K562 (cell line): ENCODE measurements around the gene SEC24C. TPM values are rescaled to one million over a fixed set of nuclear protein-coding genes. Genes with fewer than 3 reads are reported as not detected.

Experiments used
- ATAC-seq: fragments of 200-7000 bp; cut with Tn5 transposase; 3 replicates; pipeline ENCODE4 v1.9.1; 2020; ENCODE audit warnings: moderate library complexity
- BruUV-seq: library from RNA; stranded (reverse); fragments of 400-500 nt; replicated peaks from 2 replicates; lab custom pipeline; 2021; lab: Mats Ljungman, UMichigan
- CTCF ChIA-PET: fragments of 300-600 bp; formaldehyde crosslinking; extraction: SDS; loops from one replicate; lab custom pipeline; 2021; ENCODE audit warnings: low intra/inter-chr PET ratio; lab: Yijun Ruan, JAX
- POLR2A ChIA-PET: fragments of 300-600, 350-650 bp; sonication (Branson Sonifier 250); formaldehyde crosslinking; extraction: SDS; loops from one replicate; lab custom pipeline; 2021; ENCODE audit warnings: antibody characterized with exemption, inconsistent platforms; lab: Yijun Ruan, JAX
- DNase-seq, 4 experiments: peaks; one replicate each; pipeline versions ENCODE4 v3.0.0 to v3.0.0-alpha.2; 2011 to 2018; ENCODE audit warnings: low spot score in 3 of 4, mixed read lengths in 3 of 4; ENCODE audit errors: extremely low read depth in 1 of 4
- FAIRE-seq: peaks from 2 replicates; lab custom pipeline; 2011; peaks lifted over from hg19 to GRCh38; lab: Jason Lieb, UNC
- H2AFZ ChIP-seq: 2 replicates; pipeline ENCODE4 v1.6.0; 2011; ENCODE audit warnings: low read depth, low read length, control low read depth, inconsistent platforms
- H3K27ac ChIP-seq: fragments of 200-600 bp; 3 replicates; pipeline ENCODE4 v1.8.0; 2011; ENCODE audit warnings: low read depth, mild to moderate bottlenecking, control low read depth, inconsistent platforms, low read length, moderate library complexity, mixed read lengths; ENCODE audit errors: extremely low read depth
- H3K27me3 ChIP-seq, 2 experiments: fragments of 300-600 bp in 1 of 2; 2 replicates in 1 of 2; 3 replicates in 1 of 2; pipeline versions ENCODE4 v1.6.0 to v1.8.0; 2011; ENCODE audit warnings: inconsistent platforms in 2 of 2, low read length in 2 of 2, mild to moderate bottlenecking in 1 of 2, mixed read lengths in 1 of 2, moderate library complexity in 1 of 2; ENCODE audit not compliant: control insufficient read depth in 2 of 2, insufficient read depth in 2 of 2
- H3K36me3 ChIP-seq: fragments of 300-600 bp; 3 replicates; pipeline ENCODE4 v1.8.0; 2011; ENCODE audit warnings: mild to moderate bottlenecking, low read length, inconsistent platforms; ENCODE audit not compliant: control insufficient read depth, insufficient read depth
- H3K4me1 ChIP-seq, 2 experiments: fragments of 200-600 bp in 1 of 2; replicated peaks in 1 of 2; 2 replicates in 1 of 2; 3 replicates in 1 of 2; pipeline versions ENCODE4 v1.5.1 to v1.8.0; 2011; ENCODE audit warnings: inconsistent platforms in 2 of 2, low read length in 2 of 2, mild to moderate bottlenecking in 1 of 2, mixed read lengths in 1 of 2, moderate library complexity in 1 of 2; ENCODE audit not compliant: control insufficient read depth in 2 of 2, insufficient read depth in 2 of 2
- H3K4me2 ChIP-seq: 2 replicates; pipeline ENCODE4 v1.6.1; 2011; ENCODE audit warnings: low read length, control low read depth, inconsistent platforms, mixed read lengths; ENCODE audit not compliant: insufficient read depth
- H3K4me3 ChIP-seq: fragments of 200-600 bp; sonication (generic), shearing (Covaris generic); 2 replicates; pipeline ENCODE4 v1.5.1; 2016; ENCODE audit warnings: control low read depth, inconsistent platforms
- H3K79me2 ChIP-seq: fragments of 200-600 bp; 3 replicates; pipeline ENCODE4 v1.8.0; 2011; ENCODE audit warnings: low read length, inconsistent platforms; ENCODE audit not compliant: control insufficient read depth, insufficient read depth
- H3K9ac ChIP-seq, 2 experiments: 2 replicates each; pipeline versions ENCODE4 v1.6.0 to v1.6.1; 2011; ENCODE audit warnings: low read depth in 2 of 2, low read length in 2 of 2, control low read depth in 1 of 2, inconsistent platforms in 1 of 2, mild to moderate bottlenecking in 1 of 2, mixed read lengths in 1 of 2; ENCODE audit not compliant: insufficient read depth in 1 of 2
- H3K9me1 ChIP-seq: one replicate; pipeline ENCODE4 v1.6.0; 2011; ENCODE audit warnings: inconsistent platforms, mild to moderate bottlenecking, low read length, moderate library complexity; ENCODE audit not compliant: control insufficient read depth, insufficient read depth
- H3K9me3 ChIP-seq: replicated peaks from 2 replicates; pipeline ENCODE4 v1.5.1; 2011; ENCODE audit warnings: low read depth, low read length, inconsistent platforms; ENCODE audit not compliant: control insufficient read depth, insufficient read depth
- H4K20me1 ChIP-seq: replicated peaks from 2 replicates; pipeline ENCODE4 v1.6.1; 2011; ENCODE audit warnings: low read length, inconsistent platforms, mixed read lengths; ENCODE audit not compliant: control insufficient read depth, insufficient read depth
- BDP1 ChIP-seq: IDR thresholded peaks from 3 replicates; pipeline ENCODE4 v1.6.1; 2011; ENCODE audit not compliant: insufficient read length, insufficient read depth
- BHLHE40 ChIP-seq: IDR thresholded peaks from 2 replicates; pipeline ENCODE4 v1.6.1; 2011; ENCODE audit warnings: low read length, improper control_type of control experiment
- CBFA2T2 ChIP-seq: fragments of 450-650 bp; conservative IDR thresholded peaks from 2 replicates; pipeline ENCODE4 v1.6.1; 2017; ENCODE audit warnings: mild to moderate bottlenecking
- ELF1 ChIP-seq: fragments of 200-800 bp; sonication (Bioruptor generic); IDR thresholded peaks from 2 replicates; pipeline ENCODE4 v1.6.1; 2016; ENCODE audit warnings: missing genetic modification characterization, missing compliant biosample characterization
- EP300 ChIP-seq: IDR thresholded peaks from 2 replicates; pipeline ENCODE4 v1.6.1; 2012; ENCODE audit warnings: low read length, improper control_type of control experiment
- GABPA ChIP-seq: fragments of 200-800 bp; sonication (Bioruptor generic); conservative IDR thresholded peaks from 2 replicates; pipeline ENCODE4 v1.6.1; 2016; ENCODE audit warnings: low read depth, missing genetic modification characterization, missing compliant biosample characterization
- HIVEP1 ChIP-seq: fragments of 250-450 bp; sonication (Bioruptor Pico); IDR thresholded peaks from 2 replicates; pipeline ENCODE4 v1.4.0; 2020; ENCODE audit warnings: mild to moderate bottlenecking
- MEIS2 ChIP-seq: fragments of 450-650 bp; IDR thresholded peaks from 2 replicates; pipeline ENCODE4 v1.6.1; 2014; ENCODE audit warnings: mild to moderate bottlenecking; ENCODE audit not compliant: partially characterized antibody
- MYC ChIP-seq, 2 experiments: fragments of 250-450 bp in 1 of 2; sonication (Bioruptor Pico) in 1 of 2; IDR thresholded peaks; 2 replicates each; pipeline versions ENCODE4 v1.5.1 to v1.6.1; 2012 to 2021; ENCODE audit warnings: low read depth in 2 of 2, borderline replicate concordance in 1 of 2, improper control_type of control experiment in 1 of 2, low read length in 1 of 2, mild to moderate bottlenecking in 1 of 2, moderate library complexity in 1 of 2
- NCOR1 ChIP-seq: fragments of 450-650 bp; IDR thresholded peaks from 2 replicates; pipeline ENCODE4 v1.6.1; 2016; ENCODE audit warnings: mild to moderate bottlenecking, moderate library complexity
- NFATC3 ChIP-seq: fragments of 450-650 bp; IDR thresholded peaks from 2 replicates; pipeline ENCODE4 v1.6.1; 2017; ENCODE audit warnings: mild to moderate bottlenecking
- PTBP1 ChIP-seq: fragments of 200-400 bp; formaldehyde crosslinking; IDR thresholded peaks from 2 replicates; pipeline ENCODE4 v1.6.1; 2017; ENCODE audit warnings: low read depth, low read length
- RBM14 ChIP-seq: fragments of 200-400 bp; formaldehyde crosslinking; IDR thresholded peaks from 2 replicates; pipeline ENCODE4 v1.6.1; 2018; ENCODE audit warnings: low read depth, mild to moderate bottlenecking, low read length, moderate library complexity, borderline replicate concordance; ENCODE audit not compliant: insufficient read depth
- SP1 ChIP-seq: sonication (generic); formaldehyde crosslinking; IDR thresholded peaks from 2 replicates; pipeline ENCODE4 v1.8.1; 2022; ENCODE audit warnings: mild to moderate bottlenecking, missing genetic modification reagents
- TEAD4 ChIP-seq, 2 experiments: sonication (generic) in 1 of 2; formaldehyde crosslinking in 1 of 2; IDR thresholded peaks; 2 replicates each; pipeline versions ENCODE4 v1.6.1 to v1.8.0; 2012 to 2022; ENCODE audit warnings: borderline replicate concordance in 1 of 2, inconsistent platforms in 1 of 2, low read length in 1 of 2, mild to moderate bottlenecking in 1 of 2, missing genetic modification reagents in 1 of 2
- ZFX ChIP-seq: sonication (generic); formaldehyde crosslinking; IDR thresholded peaks from 2 replicates; pipeline ENCODE4 v1.8.0; 2022; ENCODE audit warnings: mild to moderate bottlenecking, missing genetic modification reagents, moderate library complexity
- ZNF165 ChIP-seq: fragments of 250-450 bp; sonication (Bioruptor Pico); IDR thresholded peaks from 2 replicates; pipeline ENCODE4 v1.4.0; 2020; ENCODE audit warnings: borderline replicate concordance
- ZNF76 ChIP-seq: fragments of 250-450 bp; sonication (Bioruptor Pico); IDR thresholded peaks from 2 replicates; pipeline ENCODE4 v1.4.0; 2020; ENCODE audit warnings: mild to moderate bottlenecking, moderate library complexity, borderline replicate concordance
- WGBS: fragments of 100-300 bp; shearing (Covaris generic); methylation state at CpG from one replicate; pipeline ENCODE4 v1.1.6; 2016; ENCODE audit warnings: low coverage, mixed read lengths; ENCODE audit not compliant: insufficient coverage; ENCODE audit errors: missing lambda C conversion rate; 5-methylcytosine and 5-hydroxymethylcytosine counted together
- in situ Hi-C: fragments of 300-500 bp; cut with MboI; formaldehyde crosslinking; loops from 4 replicates; pipeline ENCODE4 v1.15.0; 2018; ENCODE audit warnings: inconsistent platforms, mixed read lengths
- intact Hi-C: fragments of 100-400 bp; cut with micrococcal nuclease; formaldehyde crosslinking; loops from 2 replicates; pipeline ENCODE4 v1.14.2; 2022
- polyA plus RNA-seq, 8 experiments: library from polyadenylated mRNA; depleted of rRNA in 4 of 8; stranded (reverse) in 5 of 8; unstranded in 3 of 8; fragments of >200 nt; fragmentation: Nextera tagmentation in 2 of 8; fragmentation: Illumina TruSeq in 1 of 8; extraction: Ambion mirVana in 2 of 8; extraction: Trizol in 1 of 8; gene quantifications; 2 replicates each; pipeline versions ENCODE4 v1.2.1 to v1.2.3, GENCODE V29; 2011 to 2014; ENCODE audit warnings: inconsistent platforms in 1 of 8, missing spikeins in 1 of 8
- total RNA-seq, 7 experiments: library from RNA; depleted of rRNA in 6 of 7; stranded (reverse); fragments of >200 nt in 6 of 7; fragmentation: Illumina TruSeq in 2 of 7; extraction: Trizol in 2 of 7; gene quantifications; 2 replicates each; pipeline versions ENCODE4 v1.2.1 to v1.2.3, GENCODE V29; 2011 to 2021; ENCODE audit warnings: low replicate concordance in 1 of 7
- TF ChIP-seq, protein P1 (sequence below): fragments of 250-450 bp; sonication (Bioruptor Pico); IDR thresholded peaks from 2 replicates; pipeline ENCODE4 v1.5.0; 2022; ENCODE audit warnings: mild to moderate bottlenecking

Gene SEC24C
- total and polyA plus RNA-seq, 9 of the 15 experiments (the other 6 are each of a cell fraction or from before 2014, with no cell fraction given) = 19.0 to 115 (median 70.5) TPM

DNA sequence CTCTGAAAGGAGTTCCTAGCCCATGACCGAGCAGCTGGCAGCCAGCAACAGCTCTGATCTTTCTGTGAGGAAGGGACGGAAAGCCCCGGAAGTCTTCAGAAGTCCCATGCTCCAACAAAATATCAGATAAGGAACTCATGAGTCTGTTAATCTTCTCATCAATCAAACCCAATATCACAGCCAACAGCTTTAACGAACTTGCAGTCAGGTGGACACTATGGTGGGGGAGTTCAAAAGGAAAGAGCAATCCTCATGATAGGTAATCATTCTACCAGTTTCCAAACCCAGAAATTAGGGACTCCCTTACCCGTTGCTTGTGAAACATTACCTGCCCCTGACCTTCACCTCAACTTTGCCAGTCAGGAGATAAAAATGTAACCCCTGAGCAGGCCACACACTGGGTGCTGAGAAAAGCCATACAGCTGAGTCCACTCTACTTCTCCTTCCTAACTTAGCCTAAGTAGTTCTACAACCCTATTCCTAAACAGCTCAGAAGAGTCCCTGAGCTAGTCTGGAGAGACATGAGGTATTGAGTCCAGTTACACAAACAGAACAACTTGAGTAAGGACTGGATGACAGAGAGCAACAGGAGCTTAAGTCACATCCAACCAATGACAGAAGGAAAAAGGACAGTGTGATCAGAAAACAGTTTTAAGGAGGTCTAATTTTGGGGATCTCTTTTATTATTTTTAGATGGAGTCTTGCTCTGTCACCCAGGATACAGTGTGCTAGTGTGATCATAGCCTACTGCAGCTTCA lies 65.1 kb downstream of the SEC24C start:
- BruUV-seq = TSS peak; percentile 36
- no peaks in the 10 kb centered on the region for H3K9me3 ChIP-seq
- H3K4me1 ChIP-seq = peaks cover 23 to 43% of the 10 kb centered on the region in 2 experiments
- DNase-seq (peak in 1 of 4 experiments; percentile 48), ATAC-seq (no peak), FAIRE-seq (peak; percentile 61)
- H3K4me3 ChIP-seq = no peak overlapping the region
- no peaks in the 10 kb centered on the region for H3K27me3 ChIP-seq
- in situ Hi-C loops (no loop called here), intact Hi-C loops (no loop called here)
- H2AFZ ChIP-seq = no peak overlapping the region
- no peaks in the 10 kb centered on the region for H3K9me1 ChIP-seq
- 0 out of 2 replicates have a peak, but pooled peaks cover 5% of the 10 kb centered on the region for H4K20me1 ChIP-seq
- ChIA-PET CTCF (interaction anchor here (0.6 kb wide), 1 partner anchor 259 kb away, joined by 3 read pairs; no protein-coding TSS in a partner anchor), POLR2A (interaction anchor here (0.6 to 3.0 kb wide), 11 partner anchors 9 to 67 kb away, joined by 3 to 50 read pairs (median 3); partner anchors contain the start of gene CHCHD1)
- peaks cover 13% of the 10 kb centered on the region for H3K79me2 ChIP-seq
- H3K4me2 ChIP-seq = peak overlapping the region; percentile 5; the same call in 1 of the 2 replicates
- H3K36me3 ChIP-seq = peaks cover 55% of the 10 kb centered on the region
- WGBS = 17% methylated on average over 5 of the region's 5 CpGs
- peak overlapping the region; percentile 37; the same call in 2 of the 3 replicates for H3K27ac ChIP-seq
- peak overlapping the region; percentile 24 to 72; a peak in 3 of 4 replicates for H3K9ac ChIP-seq
- no peak for TF ChIP-seq BDP1
- TF ChIP-seq MYC (IDR thresholded peaks at IDR 0.05; ENCODE audit: low read depth, low read length) = peak; percentile 34; the same call in 1 of the 2 replicates
- no peak for TF ChIP-seq MYC (CRISPR knock-in tag; IDR thresholded peaks at IDR 0.05; ENCODE audit: borderline replicate concordance, low read depth)
- peak; percentile 76 for TF ChIP-seq EP300
- peak; percentile 20; the same call in 1 of the 2 replicates for TF ChIP-seq ZNF165 (CRISPR knock-in tag)
- no peak; the same call in 1 of the 2 replicates for TF ChIP-seq ZFX (CRISPR knock-in tag)
- TF ChIP-seq, protein P1, sequence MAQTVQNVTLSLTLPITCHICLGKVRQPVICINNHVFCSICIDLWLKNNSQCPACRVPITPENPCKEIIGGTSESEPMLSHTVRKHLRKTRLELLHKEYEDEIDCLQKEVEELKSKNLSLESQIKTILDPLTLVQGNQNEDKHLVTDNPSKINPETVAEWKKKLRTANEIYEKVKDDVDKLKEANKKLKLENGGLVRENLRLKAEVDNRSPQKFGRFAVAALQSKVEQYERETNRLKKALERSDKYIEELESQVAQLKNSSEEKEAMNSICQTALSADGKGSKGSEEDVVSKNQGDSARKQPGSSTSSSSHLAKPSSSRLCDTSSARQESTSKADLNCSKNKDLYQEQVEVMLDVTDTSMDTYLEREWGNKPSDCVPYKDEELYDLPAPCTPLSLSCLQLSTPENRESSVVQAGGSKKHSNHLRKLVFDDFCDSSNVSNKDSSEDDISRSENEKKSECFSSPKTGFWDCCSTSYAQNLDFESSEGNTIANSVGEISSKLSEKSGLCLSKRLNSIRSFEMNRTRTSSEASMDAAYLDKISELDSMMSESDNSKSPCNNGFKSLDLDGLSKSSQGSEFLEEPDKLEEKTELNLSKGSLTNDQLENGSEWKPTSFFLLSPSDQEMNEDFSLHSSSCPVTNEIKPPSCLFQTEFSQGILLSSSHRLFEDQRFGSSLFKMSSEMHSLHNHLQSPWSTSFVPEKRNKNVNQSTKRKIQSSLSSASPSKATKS = 0 out of 2 replicates have a peak, but pooled peaks have one; percentile 29
- TF ChIP-seq GABPA (tag) = peak; percentile 48; the same call in 1 of the 2 replicates
- no peak for TF ChIP-seq PTBP1
- no peak for TF ChIP-seq BHLHE40
- TF ChIP-seq NCOR1 = 0 out of 2 replicates have a peak, but pooled peaks have one; percentile 30
- TF ChIP-seq ZNF76 (CRISPR knock-in tag) = peak; percentile 34; the same call in 1 of the 2 replicates
- TF ChIP-seq TEAD4 (IDR thresholded peaks at IDR 0.05; ENCODE audit: low read length) = peak; percentile 16; the same call in 1 of the 2 replicates
- TF ChIP-seq TEAD4 (CRISPR knock-in tag; IDR thresholded peaks at IDR 0.05; ENCODE audit: borderline replicate concordance) = no peak
- TF ChIP-seq CBFA2T2 = peak; percentile 44
- peak; percentile 35; the same call in 1 of the 2 replicates for TF ChIP-seq SP1 (CRISPR knock-in tag)
- TF ChIP-seq RBM14 = no peak
- peak; percentile 69 for TF ChIP-seq MEIS2
- no peak for TF ChIP-seq NFATC3
- TF ChIP-seq HIVEP1 (CRISPR knock-in tag) = peak; percentile 57; the same call in 1 of the 2 replicates
- TF ChIP-seq ELF1 (tag) = peak; percentile 56
